IMR-90 (cell line): ENCODE measurements around the gene RELN. TPM values are rescaled to one million over a fixed set of nuclear protein-coding genes. Genes with fewer than 3 reads are reported as not detected.

Source experiments
- ATAC-seq: fragments of 200-7000 bp; cut with Tn5 transposase; 2 replicates; pipeline ENCODE4 v1.9.1; 2020; ENCODE audit warnings: low read depth, mild to moderate bottlenecking, moderate library complexity
- BruUV-seq: library from RNA; stranded (reverse); fragments of 400-500 nt; replicated peaks from 2 replicates; lab custom pipeline; 2021; lab: Mats Ljungman, UMichigan
- CTCF ChIA-PET: fragments of 300-600 bp; formaldehyde crosslinking; extraction: SDS; loops from one replicate; lab custom pipeline; 2021; ENCODE audit warnings: antibody characterized with exemption; lab: Yijun Ruan, JAX
- POLR2A ChIA-PET: fragments of 300-600 bp; sonication (Branson Sonifier 250); formaldehyde crosslinking; loops from one replicate; lab custom pipeline; 2022; ENCODE audit warnings: antibody characterized with exemption; ENCODE audit not compliant: unreplicated experiment; lab: Charles Lee
- DNase-seq: peaks from one replicate; pipeline ENCODE4 v3.0.0; 2013
- H2AFZ ChIP-seq: replicated peaks from 2 replicates; pipeline ENCODE3; 2013; ENCODE audit warnings: low read length, mild to moderate bottlenecking; ENCODE audit not compliant: poor library complexity
- H2AK5ac ChIP-seq: 2 replicates; pipeline ENCODE4 v1.6.1; 2013; ENCODE audit warnings: low read depth, low read length, inconsistent platforms
- H2AK9ac ChIP-seq: replicated peaks from 2 replicates; pipeline ENCODE3; 2013; ENCODE audit warnings: mild to moderate bottlenecking, low read depth, low read length, moderate library complexity; ENCODE audit not compliant: poor library complexity
- H2BK120ac ChIP-seq: 2 replicates; pipeline ENCODE4 v1.6.1; 2013; ENCODE audit warnings: low read depth, low read length, inconsistent platforms
- H2BK15ac ChIP-seq: 3 replicates; pipeline ENCODE4 v1.6.1; 2013; ENCODE audit warnings: low read depth, low read length, inconsistent platforms
- H2BK20ac ChIP-seq: 2 replicates; pipeline ENCODE4 v1.6.1; 2013; ENCODE audit warnings: low read depth, mild to moderate bottlenecking, inconsistent platforms, low read length, moderate library complexity
- H2BK5ac ChIP-seq: 2 replicates; pipeline ENCODE4 v1.6.1; 2013; ENCODE audit warnings: mild to moderate bottlenecking, low read depth, low read length, inconsistent platforms; ENCODE audit not compliant: poor library complexity, severe bottlenecking
- H3K14ac ChIP-seq: replicated peaks from 2 replicates; pipeline ENCODE4 v1.6.1; 2013; ENCODE audit warnings: low read depth, low read length, inconsistent platforms
- H3K18ac ChIP-seq: 2 replicates; pipeline ENCODE4 v1.6.1; 2013; ENCODE audit warnings: low read depth, low read length, control low read depth
- H3K23ac ChIP-seq: 2 replicates; pipeline ENCODE4 v1.6.1; 2013; ENCODE audit warnings: low read depth, low read length, inconsistent platforms
- H3K27ac ChIP-seq: 2 replicates; pipeline ENCODE4 v1.5.1; 2013; ENCODE audit warnings: mild to moderate bottlenecking, control low read depth, low read length; ENCODE audit not compliant: insufficient read depth
- H3K27me3 ChIP-seq: 2 replicates; pipeline ENCODE4 v1.6.1; 2013; ENCODE audit warnings: low read length; ENCODE audit not compliant: control insufficient read depth, insufficient read depth
- H3K36me3 ChIP-seq: 2 replicates; pipeline ENCODE4 v1.6.1; 2013; ENCODE audit warnings: low read length, mixed read lengths; ENCODE audit not compliant: control insufficient read depth, insufficient read depth
- H3K4ac ChIP-seq: 2 replicates; pipeline ENCODE4 v1.6.1; 2013; ENCODE audit warnings: low read depth, low read length, inconsistent platforms
- H3K4me1 ChIP-seq: 2 replicates; pipeline ENCODE4 v1.6.1; 2013; ENCODE audit warnings: low read length, mixed read lengths; ENCODE audit not compliant: control insufficient read depth, insufficient read depth
- H3K4me2 ChIP-seq: 2 replicates; pipeline ENCODE4 v1.6.1; 2013; ENCODE audit warnings: low read depth, mild to moderate bottlenecking, control low read depth, low read length, moderate library complexity
- H3K4me3 ChIP-seq: 2 replicates; pipeline ENCODE4 v1.5.1; 2013; ENCODE audit warnings: low read depth, mild to moderate bottlenecking, control low read depth, low read length, moderate library complexity; ENCODE audit not compliant: insufficient read depth
- H3K56ac ChIP-seq: 2 replicates; pipeline ENCODE4 v1.6.1; 2013; ENCODE audit warnings: low read length, inconsistent platforms; ENCODE audit not compliant: insufficient read depth; ENCODE audit errors: extremely low read depth
- H3K79me1 ChIP-seq, 2 experiments: 2 replicates each; pipeline ENCODE4 v1.6.1; 2013; ENCODE audit warnings: low read length in 2 of 2, inconsistent platforms in 1 of 2, low read depth in 1 of 2
- H3K9ac ChIP-seq: 2 replicates; pipeline ENCODE4 v1.6.1; 2013; ENCODE audit warnings: low read depth, low read length, control low read depth
- H3K9me1 ChIP-seq: 2 replicates; pipeline ENCODE4 v1.6.1; 2013; ENCODE audit warnings: low read length, inconsistent platforms; ENCODE audit not compliant: insufficient read depth
- H3K9me3 ChIP-seq: 2 replicates; pipeline ENCODE4 v1.6.1; 2013; ENCODE audit warnings: low read length; ENCODE audit not compliant: control insufficient read depth, insufficient read depth
- H4K20me1 ChIP-seq: 2 replicates; pipeline ENCODE4 v1.6.1; 2013; ENCODE audit warnings: low read length, inconsistent platforms; ENCODE audit not compliant: insufficient read depth
- H4K5ac ChIP-seq: 2 replicates; pipeline ENCODE4 v1.6.1; 2013; ENCODE audit warnings: mild to moderate bottlenecking, low read depth, low read length, control low read depth
- H4K8ac ChIP-seq, 2 experiments: 2 replicates each; pipeline ENCODE4 v1.6.1; 2013; ENCODE audit warnings: low read depth in 2 of 2, low read length in 2 of 2, control low read depth in 1 of 2, inconsistent platforms in 1 of 2
- H4K91ac ChIP-seq: 2 replicates; pipeline ENCODE4 v1.6.1; 2013; ENCODE audit warnings: low read depth, low read length, inconsistent platforms; ENCODE audit not compliant: insufficient read depth
- BHLHE40 ChIP-seq: fragments of 150-350 bp; IDR thresholded peaks from 2 replicates; pipeline ENCODE4 v1.6.1; 2016; ENCODE audit warnings: mild to moderate bottlenecking, low read depth, low read length
- CEBPB ChIP-seq: IDR thresholded peaks from 2 replicates; pipeline ENCODE4 v1.6.1; 2012; ENCODE audit warnings: low read depth, low read length, improper control_type of control experiment
- MAFK ChIP-seq: IDR thresholded peaks from 2 replicates; pipeline ENCODE4 v1.6.1; 2012; ENCODE audit warnings: low read depth, low read length, improper control_type of control experiment
- MXI1 ChIP-seq: IDR thresholded peaks from 2 replicates; pipeline ENCODE4 v1.6.1; 2012; ENCODE audit warnings: low read depth, mild to moderate bottlenecking, low read length, moderate library complexity, borderline replicate concordance
- NFE2L2 ChIP-seq: fragments of 150-350 bp; IDR thresholded peaks from 2 replicates; pipeline ENCODE4 v1.6.1; 2016; ENCODE audit warnings: low read depth, mild to moderate bottlenecking, low read length
- POLR2A ChIP-seq: IDR thresholded peaks from 2 replicates; pipeline ENCODE4 v1.6.1; 2012; ENCODE audit warnings: mild to moderate bottlenecking, low read depth, low read length
- RCOR1 ChIP-seq: IDR thresholded peaks from 2 replicates; pipeline ENCODE4 v1.6.1; 2012; ENCODE audit warnings: mild to moderate bottlenecking, low read length, improper control_type of control experiment; ENCODE audit not compliant: insufficient replicate concordance
- RFX5 ChIP-seq: IDR thresholded peaks from 2 replicates; pipeline ENCODE4 v1.8.0; 2012; ENCODE audit warnings: low read depth, mild to moderate bottlenecking, low read length, moderate library complexity
- SMC3 ChIP-seq: fragments of 150-350 bp; IDR thresholded peaks from 2 replicates; pipeline ENCODE4 v1.6.1; 2016; ENCODE audit warnings: low read depth, mild to moderate bottlenecking, antibody characterized with exemption, low read length, moderate library complexity
- WGBS, 2 experiments: methylation state at CpG; one replicate each; pipeline versions ENCODE4 v1.1.5 to v1.1.7; 2013; ENCODE audit warnings: missing lambda C conversion rate in 2 of 2; ENCODE audit not compliant: insufficient read length in 1 of 2; ENCODE audit errors: extremely low coverage in 2 of 2; 5-methylcytosine and 5-hydroxymethylcytosine counted together
- dilution Hi-C: fragments of 300-500 bp; cut with HindIII; formaldehyde crosslinking; loops from one replicate; pipeline ENCODE4 v1.14.3; 2018; ENCODE audit warnings: low sequenced_read_pairs; ENCODE audit not compliant: unreplicated experiment
- in situ Hi-C: fragments of 300-500 bp; cut with MboI; formaldehyde crosslinking; loops from 3 replicates; pipeline ENCODE4 v1.14.3; 2019; ENCODE audit warnings: low sequenced_read_pairs, inconsistent platforms, mixed read lengths
- intact Hi-C: fragments of 100-400 bp; cut with micrococcal nuclease; formaldehyde crosslinking; loops from 2 replicates; pipeline ENCODE4 v1.10.0; 2022
- polyA plus RNA-seq, 3 experiments: library from polyadenylated mRNA; depleted of rRNA; stranded (reverse); fragments of >200 nt; gene quantifications; 2 replicates each; pipeline ENCODE4 v1.2.3, GENCODE V29; 2012; ENCODE audit warnings: low replicate concordance in 1 of 3
- total RNA-seq: library from RNA; depleted of rRNA; stranded (reverse); fragments of >200 nt; gene quantifications from 2 replicates; pipeline ENCODE4 v1.2.3, GENCODE V29; 2012
- TF ChIP-seq, protein P1 (sequence below): conservative IDR thresholded peaks from 2 replicates; pipeline ENCODE4 v1.5.1; 2012; ENCODE audit warnings: mild to moderate bottlenecking, low read depth, low read length, improper control_type of control experiment
- TF ChIP-seq, protein P2 (sequence below): fragments of 150-350 bp; IDR thresholded peaks from 2 replicates; pipeline ENCODE4 v1.6.1; 2017; ENCODE audit warnings: mild to moderate bottlenecking, antibody characterized with exemption, low read length, low read depth
- TF ChIP-seq, protein P3 (sequence below): fragments of 150-350 bp; IDR thresholded peaks from 2 replicates; pipeline ENCODE4 v1.6.1; 2016; ENCODE audit warnings: low read depth, mild to moderate bottlenecking, low read length, moderate library complexity, borderline replicate concordance

RELN gene
- total and polyA plus RNA-seq, 2 of the 4 experiments (the other 2 are of a cell fraction) = 14.7 to 23.7 TPM

DNA sequence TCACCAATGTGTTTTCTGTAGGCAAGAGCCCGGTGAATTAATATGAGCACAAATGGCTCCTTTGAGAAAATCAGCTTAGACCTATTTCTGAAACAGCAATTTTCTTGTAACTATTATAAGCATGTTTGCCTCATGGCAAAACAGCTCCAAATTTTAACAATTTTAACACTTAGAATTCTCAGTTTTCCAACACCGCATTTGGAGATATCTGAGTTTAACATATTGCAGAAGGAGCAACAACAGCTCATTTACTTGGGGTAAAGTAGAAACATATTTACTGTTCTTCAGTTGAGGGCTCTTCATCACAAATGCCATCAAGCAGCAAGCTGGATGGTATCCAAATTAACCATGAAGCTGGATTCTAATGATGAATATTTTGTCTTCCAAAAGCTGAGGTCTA is 409.4 kb downstream of the RELN start:
- no CpG with 5 or more reads among the region's 2 CpGs for WGBS, 2 experiments
- in situ Hi-C loops = no loop called here

More for the DNA sequence above, 409.4 kb downstream of the RELN start:
- TF ChIP-seq RCOR1 = no peak
- TF ChIP-seq, protein P1, sequence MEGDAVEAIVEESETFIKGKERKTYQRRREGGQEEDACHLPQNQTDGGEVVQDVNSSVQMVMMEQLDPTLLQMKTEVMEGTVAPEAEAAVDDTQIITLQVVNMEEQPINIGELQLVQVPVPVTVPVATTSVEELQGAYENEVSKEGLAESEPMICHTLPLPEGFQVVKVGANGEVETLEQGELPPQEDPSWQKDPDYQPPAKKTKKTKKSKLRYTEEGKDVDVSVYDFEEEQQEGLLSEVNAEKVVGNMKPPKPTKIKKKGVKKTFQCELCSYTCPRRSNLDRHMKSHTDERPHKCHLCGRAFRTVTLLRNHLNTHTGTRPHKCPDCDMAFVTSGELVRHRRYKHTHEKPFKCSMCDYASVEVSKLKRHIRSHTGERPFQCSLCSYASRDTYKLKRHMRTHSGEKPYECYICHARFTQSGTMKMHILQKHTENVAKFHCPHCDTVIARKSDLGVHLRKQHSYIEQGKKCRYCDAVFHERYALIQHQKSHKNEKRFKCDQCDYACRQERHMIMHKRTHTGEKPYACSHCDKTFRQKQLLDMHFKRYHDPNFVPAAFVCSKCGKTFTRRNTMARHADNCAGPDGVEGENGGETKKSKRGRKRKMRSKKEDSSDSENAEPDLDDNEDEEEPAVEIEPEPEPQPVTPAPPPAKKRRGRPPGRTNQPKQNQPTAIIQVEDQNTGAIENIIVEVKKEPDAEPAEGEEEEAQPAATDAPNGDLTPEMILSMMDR = no peak
- TF ChIP-seq, protein P2, sequence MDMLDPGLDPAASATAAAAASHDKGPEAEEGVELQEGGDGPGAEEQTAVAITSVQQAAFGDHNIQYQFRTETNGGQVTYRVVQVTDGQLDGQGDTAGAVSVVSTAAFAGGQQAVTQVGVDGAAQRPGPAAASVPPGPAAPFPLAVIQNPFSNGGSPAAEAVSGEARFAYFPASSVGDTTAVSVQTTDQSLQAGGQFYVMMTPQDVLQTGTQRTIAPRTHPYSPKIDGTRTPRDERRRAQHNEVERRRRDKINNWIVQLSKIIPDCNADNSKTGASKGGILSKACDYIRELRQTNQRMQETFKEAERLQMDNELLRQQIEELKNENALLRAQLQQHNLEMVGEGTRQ = no peak
- no peak for TF ChIP-seq MXI1
- TF ChIP-seq SMC3 = no peak
- TF ChIP-seq, protein P3, sequence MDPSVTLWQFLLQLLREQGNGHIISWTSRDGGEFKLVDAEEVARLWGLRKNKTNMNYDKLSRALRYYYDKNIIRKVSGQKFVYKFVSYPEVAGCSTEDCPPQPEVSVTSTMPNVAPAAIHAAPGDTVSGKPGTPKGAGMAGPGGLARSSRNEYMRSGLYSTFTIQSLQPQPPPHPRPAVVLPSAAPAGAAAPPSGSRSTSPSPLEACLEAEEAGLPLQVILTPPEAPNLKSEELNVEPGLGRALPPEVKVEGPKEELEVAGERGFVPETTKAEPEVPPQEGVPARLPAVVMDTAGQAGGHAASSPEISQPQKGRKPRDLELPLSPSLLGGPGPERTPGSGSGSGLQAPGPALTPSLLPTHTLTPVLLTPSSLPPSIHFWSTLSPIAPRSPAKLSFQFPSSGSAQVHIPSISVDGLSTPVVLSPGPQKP = no peak
- TF ChIP-seq RFX5 = no peak
- no peak for TF ChIP-seq CEBPB
- no peak for TF ChIP-seq BHLHE40
- no peak for TF ChIP-seq NFE2L2
- no peak for TF ChIP-seq POLR2A
- no peak for TF ChIP-seq MAFK
- H3K9me3 ChIP-seq = no peaks in the 10 kb centered on the region; the same call in 1 of the 2 replicates
- no peak overlapping the region for H3K9ac ChIP-seq
- no peak overlapping the region for H3K4me3 ChIP-seq
- H3K9me1 ChIP-seq = no peaks in the 10 kb centered on the region; the same call in 1 of the 2 replicates
- no peak overlapping the region for H3K27ac ChIP-seq
- H2BK20ac ChIP-seq = no peak overlapping the region
- dilution Hi-C loops (no loop called here), intact Hi-C loops (no loop called here)
- no peak overlapping the region for H2AFZ ChIP-seq
- CTCF ChIA-PET = no interaction called here
- DNase-seq (no peak), ATAC-seq (no peak)
- no peak overlapping the region for H3K14ac ChIP-seq
- H2AK5ac ChIP-seq = no peak overlapping the region
- H4K20me1 ChIP-seq = no peaks in the 10 kb centered on the region
- no peak overlapping the region for H3K18ac ChIP-seq
- no peak overlapping the region for H4K8ac ChIP-seq
- POLR2A ChIA-PET = no interaction called here
- H2AK9ac ChIP-seq = no peak overlapping the region
- peaks cover 2% of the 10 kb centered on the region; the same call in 1 of the 2 replicates for H3K4me1 ChIP-seq
- no peaks in the 10 kb centered on the region for H3K27me3 ChIP-seq
- no peak overlapping the region for H4K5ac ChIP-seq
- no peak overlapping the region for H2BK120ac ChIP-seq
- no peak overlapping the region for H4K91ac ChIP-seq
- H3K4me2 ChIP-seq = no peak overlapping the region
- no peak overlapping the region for H3K23ac ChIP-seq
- no TSS peak for BruUV-seq
- no peak overlapping the region for H2BK15ac ChIP-seq
- no peaks in the 10 kb centered on the region for H3K79me1 ChIP-seq
- H3K56ac ChIP-seq = no peak overlapping the region
- no peak overlapping the region for H3K4ac ChIP-seq
- H3K36me3 ChIP-seq = no peaks in the 10 kb centered on the region
- H2BK5ac ChIP-seq = no peak overlapping the region
